PC-3 (cell line): ENCODE results near the gene OSBPL6. TPM values are rescaled to one million over a fixed set of nuclear protein-coding genes. Genes with fewer than 3 reads are reported as not detected.

Experiments used
- ATAC-seq: fragments of 200-7000 bp; cut with Tn5 transposase; 2 replicates; pipeline ENCODE4 v1.9.1; 2020; ENCODE audit warnings: mild to moderate bottlenecking, moderate library complexity
- BruUV-seq: library from RNA; stranded (reverse); fragments of 400-500 nt; replicated peaks from 2 replicates; lab custom pipeline; 2021; lab: Mats Ljungman, UMichigan
- CTCF ChIA-PET: fragments of 300-600 bp; sonication (Branson Sonifier 250); formaldehyde crosslinking; loops from one replicate; lab custom pipeline; 2022; ENCODE audit warnings: antibody characterized with exemption; lab: Charles Lee
- POLR2A ChIA-PET: fragments of 300-600 bp; sonication (Branson Sonifier 250); formaldehyde crosslinking; loops from one replicate; lab custom pipeline; 2022; ENCODE audit warnings: antibody characterized with exemption; ENCODE audit not compliant: unreplicated experiment; lab: Charles Lee
- DNase-seq: peaks from one replicate; pipeline ENCODE4 v3.0.0-alpha.2; 2015
- H2AFZ ChIP-seq: fragments of 300-600 bp; sonication (generic); 2 replicates; pipeline ENCODE4 v1.6.0; 2016; ENCODE audit warnings: antibody characterized with exemption, low read length
- H3F3A ChIP-seq: fragments of 300-600 bp; sonication (generic); one replicate; pipeline ENCODE4 v1.6.0; 2017; ENCODE audit warnings: antibody characterized with exemption, low read length, control low read depth, mild to moderate bottlenecking; ENCODE audit not compliant: unreplicated experiment
- H3K27ac ChIP-seq: fragments of 300-600 bp; sonication (generic); 2 replicates; pipeline ENCODE4 v1.5.1; 2016; ENCODE audit warnings: mild to moderate bottlenecking, low read length
- H3K27me3 ChIP-seq: fragments of 300-600 bp; sonication (generic); 2 replicates; pipeline ENCODE4 v1.6.1; 2016; ENCODE audit warnings: low read length, mixed read lengths
- H3K36me3 ChIP-seq: fragments of 300-600 bp; sonication (generic); 2 replicates; pipeline ENCODE4 v1.6.1; 2016; ENCODE audit warnings: low read depth, mixed run types, low read length, mixed read lengths
- H3K4me1 ChIP-seq: fragments of 300-600 bp; sonication (generic); 2 replicates; pipeline ENCODE4 v1.5.1; 2016; ENCODE audit warnings: low read length; ENCODE audit not compliant: insufficient read depth
- H3K4me2 ChIP-seq: fragments of 300-600 bp; sonication (generic); 2 replicates; pipeline ENCODE4 v1.6.0; 2016; ENCODE audit warnings: low read length
- H3K4me3 ChIP-seq: fragments of 300-600 bp; sonication (generic); 2 replicates; pipeline ENCODE4 v1.5.1; 2016; ENCODE audit warnings: mild to moderate bottlenecking, low read length, mixed read lengths
- H3K79me2 ChIP-seq: fragments of 300-600 bp; sonication (generic); 2 replicates; pipeline ENCODE4 v1.6.1; 2017; ENCODE audit warnings: low read length, mixed read lengths
- H3K9ac ChIP-seq: fragments of 300-600 bp; sonication (generic); 2 replicates; pipeline ENCODE4 v1.6.0; 2016; ENCODE audit warnings: mild to moderate bottlenecking, low read length
- H3K9me2 ChIP-seq: fragments of 300-600 bp; sonication (generic); replicated peaks from 2 replicates; pipeline ENCODE4 v1.6.1; 2016; ENCODE audit warnings: mixed run types, low read length, mixed read lengths
- H3K9me3 ChIP-seq: fragments of 300-600 bp; sonication (generic); 2 replicates; pipeline ENCODE4 v1.6.1; 2016; ENCODE audit warnings: low read length, mixed read lengths
- H4K20me1 ChIP-seq: fragments of 300-600 bp; sonication (generic); 2 replicates; pipeline ENCODE4 v1.6.1; 2016; ENCODE audit warnings: low read length, mixed read lengths
- EZH2 ChIP-seq: fragments of 300-600 bp; sonication (generic); IDR thresholded peaks from one replicate; pipeline ENCODE4 v1.6.1; 2017; ENCODE audit warnings: antibody characterized with exemption, mild to moderate bottlenecking, low read length; ENCODE audit not compliant: unreplicated experiment
- EZH2phosphoT487 ChIP-seq: fragments of 300-600 bp; sonication (generic); IDR thresholded peaks from 2 replicates; pipeline ENCODE4 v1.6.1; 2018; ENCODE audit warnings: mild to moderate bottlenecking, antibody characterized with exemption, low read length, borderline replicate concordance
- intact Hi-C: fragments of 100-400 bp; cut with micrococcal nuclease; formaldehyde crosslinking; loops from 2 replicates; pipeline ENCODE4 v1.9.0; 2023
- total RNA-seq: library from RNA; depleted of rRNA; stranded (reverse); fragments of >200 nt; gene quantifications from 2 replicates; pipeline ENCODE4 v1.2.3, GENCODE V29; 2014
- TF ChIP-seq, protein P1 (sequence below): fragments of 300-600 bp; sonication (generic); conservative IDR thresholded peaks from 2 replicates; pipeline ENCODE4 v1.5.1; 2017; ENCODE audit warnings: antibody characterized with exemption, low read depth, mild to moderate bottlenecking, low read length

The OSBPL6 gene
- total RNA-seq, 1 experiment from 2014 or later = 4.0 TPM

DNA sequence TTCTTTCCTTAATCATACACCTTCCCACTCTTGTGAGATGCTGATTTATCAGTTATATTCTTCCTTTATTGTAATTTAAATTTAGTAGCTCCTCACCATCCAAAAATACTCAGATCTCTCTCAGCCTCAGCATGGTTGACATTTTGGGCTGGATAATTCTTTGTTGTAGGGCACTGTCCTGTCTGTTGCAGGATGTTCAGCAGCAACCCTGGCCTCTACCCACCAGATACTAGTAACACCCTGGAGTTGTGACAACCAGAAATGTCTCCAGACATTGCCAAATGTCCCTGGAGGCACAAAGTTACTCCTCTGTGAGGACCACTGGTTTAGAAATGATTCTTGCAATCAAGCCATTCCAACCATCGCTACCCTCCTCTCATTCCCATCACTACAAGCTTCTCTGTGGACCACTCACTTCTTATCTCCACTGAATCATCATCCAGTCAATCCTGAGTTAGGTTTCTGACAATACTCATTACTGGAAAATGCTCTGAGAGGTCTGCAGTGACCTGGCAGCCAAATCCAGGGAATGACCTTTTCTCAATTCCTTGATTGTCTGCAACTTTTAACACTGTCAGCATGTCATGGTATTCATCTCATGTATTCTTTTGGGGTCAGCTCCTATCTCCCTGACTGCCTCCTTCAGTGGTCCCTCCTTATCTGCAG lies 43.3 kb downstream of the OSBPL6 start:
- TF ChIP-seq, protein P1, sequence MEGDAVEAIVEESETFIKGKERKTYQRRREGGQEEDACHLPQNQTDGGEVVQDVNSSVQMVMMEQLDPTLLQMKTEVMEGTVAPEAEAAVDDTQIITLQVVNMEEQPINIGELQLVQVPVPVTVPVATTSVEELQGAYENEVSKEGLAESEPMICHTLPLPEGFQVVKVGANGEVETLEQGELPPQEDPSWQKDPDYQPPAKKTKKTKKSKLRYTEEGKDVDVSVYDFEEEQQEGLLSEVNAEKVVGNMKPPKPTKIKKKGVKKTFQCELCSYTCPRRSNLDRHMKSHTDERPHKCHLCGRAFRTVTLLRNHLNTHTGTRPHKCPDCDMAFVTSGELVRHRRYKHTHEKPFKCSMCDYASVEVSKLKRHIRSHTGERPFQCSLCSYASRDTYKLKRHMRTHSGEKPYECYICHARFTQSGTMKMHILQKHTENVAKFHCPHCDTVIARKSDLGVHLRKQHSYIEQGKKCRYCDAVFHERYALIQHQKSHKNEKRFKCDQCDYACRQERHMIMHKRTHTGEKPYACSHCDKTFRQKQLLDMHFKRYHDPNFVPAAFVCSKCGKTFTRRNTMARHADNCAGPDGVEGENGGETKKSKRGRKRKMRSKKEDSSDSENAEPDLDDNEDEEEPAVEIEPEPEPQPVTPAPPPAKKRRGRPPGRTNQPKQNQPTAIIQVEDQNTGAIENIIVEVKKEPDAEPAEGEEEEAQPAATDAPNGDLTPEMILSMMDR = no peak
- TF ChIP-seq EZH2 (no peak), EZH2phosphoT487 (no peak)
- ATAC-seq (peak; percentile 8), DNase-seq (peak; percentile 28)
- Histone ChIP-seq H3K4me2 (peak overlapping the region; percentile 55), H3K9me3 (no peaks in the 10 kb centered on the region), H2AFZ (peak overlapping the region; percentile 27), H3K27ac (peak overlapping the region; percentile 73), H3K9me2 (no peaks in the 10 kb centered on the region), H3K9ac (peak overlapping the region; percentile 9; the same call in 1 of the 2 replicates), H3K4me3 (no peak overlapping the region), H3K36me3 (no peaks in the 10 kb centered on the region), H3F3A (no peaks in the 10 kb centered on the region), H3K79me2 (no peaks in the 10 kb centered on the region), H3K27me3 (no peaks in the 10 kb centered on the region), H3K4me1 (peaks cover 25% of the 10 kb centered on the region), H4K20me1 (no peaks in the 10 kb centered on the region)
- ChIA-PET POLR2A (no interaction called here), CTCF (no interaction called here)
- intact Hi-C loops = no loop called here
- no TSS peak for BruUV-seq

DNA sequence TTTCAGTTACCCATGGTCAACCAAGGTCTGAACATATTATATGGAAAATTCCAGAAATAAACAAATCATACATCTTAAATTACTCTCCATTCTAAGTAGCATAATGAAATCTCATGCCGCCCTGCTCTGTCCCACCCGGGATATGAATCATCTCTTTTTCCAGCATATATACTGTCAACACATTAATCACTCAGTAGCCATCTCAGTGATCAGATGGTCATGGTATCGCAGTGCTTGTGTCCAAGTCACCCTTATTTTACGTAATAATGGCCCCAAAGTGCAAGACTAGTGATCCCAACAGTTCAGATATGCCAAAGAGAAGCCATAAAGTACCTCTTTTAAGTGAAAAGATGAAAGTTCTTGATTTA lies 43.8 kb downstream of the OSBPL6 start:
- ATAC-seq (peak; percentile 96), DNase-seq (peak; percentile 68)
- Histone ChIP-seq H3K27ac (peak overlapping the region; percentile 73), H4K20me1 (no peaks in the 10 kb centered on the region), H3K4me2 (peak overlapping the region; percentile 55), H2AFZ (peak overlapping the region; percentile 27), H3K79me2 (no peaks in the 10 kb centered on the region), H3K4me1 (peaks cover 26% of the 10 kb centered on the region), H3K9me2 (no peaks in the 10 kb centered on the region), H3F3A (no peaks in the 10 kb centered on the region), H3K4me3 (no peak overlapping the region), H3K36me3 (no peaks in the 10 kb centered on the region), H3K9ac (peak overlapping the region; percentile 9; the same call in 1 of the 2 replicates), H3K27me3 (no peaks in the 10 kb centered on the region), H3K9me3 (no peaks in the 10 kb centered on the region)
- no TSS peak for BruUV-seq
- TF ChIP-seq EZH2phosphoT487 (no peak), EZH2 (no peak)
- TF ChIP-seq, protein P1 = no peak
- intact Hi-C loops = no loop called here
- CTCF ChIA-PET = no interaction called here
- POLR2A ChIA-PET = no interaction called here

DNA sequence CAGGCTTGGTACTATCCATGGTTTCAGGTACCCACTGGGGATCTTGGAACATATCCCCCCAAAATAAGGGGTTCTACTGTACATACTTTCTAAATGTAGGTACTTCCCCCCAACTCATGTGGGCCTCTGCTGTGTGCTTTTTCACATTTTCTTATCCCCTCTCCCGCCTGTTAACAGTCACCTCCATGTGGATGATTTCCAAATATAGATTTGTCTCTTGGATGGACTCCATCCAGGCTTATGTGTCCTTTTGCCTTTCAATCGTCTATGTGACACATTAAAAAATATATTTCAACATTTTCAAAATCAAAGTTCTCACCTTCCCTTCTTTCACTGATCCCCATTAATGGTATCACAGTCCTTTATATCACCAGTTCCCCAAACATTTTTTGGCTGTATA lies 44.4 kb downstream of the OSBPL6 start:
- Histone ChIP-seq H3K36me3 (no peaks in the 10 kb centered on the region), H4K20me1 (no peaks in the 10 kb centered on the region), H3K79me2 (no peaks in the 10 kb centered on the region), H3K4me2 (peak overlapping the region; percentile 55; the same call in 1 of the 2 replicates), H3F3A (no peaks in the 10 kb centered on the region), H3K9ac (no peak overlapping the region), H2AFZ (no peak overlapping the region), H3K9me3 (no peaks in the 10 kb centered on the region), H3K27me3 (no peaks in the 10 kb centered on the region), H3K4me1 (peaks cover 26% of the 10 kb centered on the region), H3K9me2 (no peaks in the 10 kb centered on the region), H3K4me3 (no peak overlapping the region), H3K27ac (peak overlapping the region; percentile 73)
- no TSS peak for BruUV-seq
- intact Hi-C loops = no loop called here
- CTCF ChIA-PET = no interaction called here
- DNase-seq (no peak), ATAC-seq (no peak)
- POLR2A ChIA-PET = no interaction called here
- TF ChIP-seq EZH2 = no peak
- TF ChIP-seq, protein P1 = no peak
- no peak for TF ChIP-seq EZH2phosphoT487
